ENCODE data around the gene PHF2.
"Not testable (repeated sequence)": the region's sequence is repeated elsewhere in the genome, so short reads cannot be mapped to it uniquely, and the experiment has no call there.

DNA sequence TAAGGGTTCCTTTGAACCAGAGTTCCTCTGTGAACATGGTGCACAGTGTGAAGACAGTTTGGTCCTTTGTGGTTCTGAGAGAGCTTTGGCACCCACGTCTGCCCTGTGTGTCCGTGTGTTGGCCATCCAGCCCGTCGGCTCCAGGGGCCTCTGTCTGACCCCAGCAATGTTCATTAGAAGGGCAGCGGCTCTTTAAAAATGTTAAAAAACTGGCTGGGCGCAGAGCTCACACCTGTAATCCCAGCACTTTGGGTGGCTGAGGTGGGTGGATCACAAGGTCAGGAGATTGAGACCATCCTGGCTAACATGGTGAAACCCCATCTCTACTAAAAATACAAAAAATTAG lies 90.0 kb downstream of the PHF2 start:
- TF ChIP-seq CTCF (conservative IDR thresholded peaks at IDR 0.05; ENCODE audit: low read depth in 2 of 2); POLR2AphosphoS5 (IDR thresholded peaks at IDR 0.05; ENCODE audit: low read depth); REST (IDR thresholded peaks at IDR 0.05; ENCODE audit: unreplicated experiment): not testable (repeated sequence)
